DOHH2 (cell line): ENCODE measurements around the gene KNL1.

ENCODE experiments used
- EZH2phosphoT487 ChIP-seq: fragments of 200-600 bp; sonication (generic); IDR thresholded peaks from 2 replicates; pipeline ENCODE4 v1.6.1; 2017; ENCODE audit warnings: borderline replicate concordance, mild to moderate bottlenecking, antibody characterized with exemption, low read length, moderate library complexity, mixed read lengths
- TF ChIP-seq, protein P1 (sequence below): fragments of 200-600 bp; sonication (generic); IDR thresholded peaks from one replicate; pipeline ENCODE4 v1.5.1; 2014; ENCODE audit warnings: antibody characterized with exemption, mild to moderate bottlenecking, low read depth, low read length; ENCODE audit not compliant: poor library complexity, severe bottlenecking

DNA sequence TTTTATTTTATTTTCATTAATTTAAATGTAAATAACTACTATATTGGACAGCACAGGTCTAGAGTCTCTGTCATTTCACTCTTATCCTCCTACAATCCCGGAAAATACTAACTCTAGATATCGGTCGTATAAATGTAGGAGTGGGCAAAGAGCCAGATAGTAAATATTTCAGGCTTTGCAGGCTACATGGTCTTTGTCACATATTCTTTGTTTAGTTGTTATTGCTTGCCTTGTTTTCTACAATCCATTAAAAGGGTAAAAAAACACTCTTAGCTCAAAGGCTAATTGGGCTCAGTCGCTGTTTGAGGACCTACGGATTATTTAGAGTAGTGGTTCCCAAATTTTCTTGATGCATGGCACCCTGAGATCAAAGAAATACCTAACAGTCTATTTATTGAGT, 1.7 kb downstream of the KNL1 start:
- TF ChIP-seq, protein P1, sequence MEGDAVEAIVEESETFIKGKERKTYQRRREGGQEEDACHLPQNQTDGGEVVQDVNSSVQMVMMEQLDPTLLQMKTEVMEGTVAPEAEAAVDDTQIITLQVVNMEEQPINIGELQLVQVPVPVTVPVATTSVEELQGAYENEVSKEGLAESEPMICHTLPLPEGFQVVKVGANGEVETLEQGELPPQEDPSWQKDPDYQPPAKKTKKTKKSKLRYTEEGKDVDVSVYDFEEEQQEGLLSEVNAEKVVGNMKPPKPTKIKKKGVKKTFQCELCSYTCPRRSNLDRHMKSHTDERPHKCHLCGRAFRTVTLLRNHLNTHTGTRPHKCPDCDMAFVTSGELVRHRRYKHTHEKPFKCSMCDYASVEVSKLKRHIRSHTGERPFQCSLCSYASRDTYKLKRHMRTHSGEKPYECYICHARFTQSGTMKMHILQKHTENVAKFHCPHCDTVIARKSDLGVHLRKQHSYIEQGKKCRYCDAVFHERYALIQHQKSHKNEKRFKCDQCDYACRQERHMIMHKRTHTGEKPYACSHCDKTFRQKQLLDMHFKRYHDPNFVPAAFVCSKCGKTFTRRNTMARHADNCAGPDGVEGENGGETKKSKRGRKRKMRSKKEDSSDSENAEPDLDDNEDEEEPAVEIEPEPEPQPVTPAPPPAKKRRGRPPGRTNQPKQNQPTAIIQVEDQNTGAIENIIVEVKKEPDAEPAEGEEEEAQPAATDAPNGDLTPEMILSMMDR = no peak
- TF ChIP-seq EZH2phosphoT487 = no peak
